Fibroblast of skin of right biceps (primary cell): ENCODE measurements around the gene HNF1A.

Experiments used
- DNase-seq: peaks from one replicate; pipeline ENCODE4 v3.0.0-alpha.2; 2013

The HNF1A gene

GRCh38 chr12:120959111-120959878 is 19.0 kb upstream of the HNF1A start:
- no peak for DNase-seq

- DNase-seq = no peak
These were observed 17.7 kb upstream of the HNF1A start for GRCh38 chr12:120960657-120961056.

DNA sequence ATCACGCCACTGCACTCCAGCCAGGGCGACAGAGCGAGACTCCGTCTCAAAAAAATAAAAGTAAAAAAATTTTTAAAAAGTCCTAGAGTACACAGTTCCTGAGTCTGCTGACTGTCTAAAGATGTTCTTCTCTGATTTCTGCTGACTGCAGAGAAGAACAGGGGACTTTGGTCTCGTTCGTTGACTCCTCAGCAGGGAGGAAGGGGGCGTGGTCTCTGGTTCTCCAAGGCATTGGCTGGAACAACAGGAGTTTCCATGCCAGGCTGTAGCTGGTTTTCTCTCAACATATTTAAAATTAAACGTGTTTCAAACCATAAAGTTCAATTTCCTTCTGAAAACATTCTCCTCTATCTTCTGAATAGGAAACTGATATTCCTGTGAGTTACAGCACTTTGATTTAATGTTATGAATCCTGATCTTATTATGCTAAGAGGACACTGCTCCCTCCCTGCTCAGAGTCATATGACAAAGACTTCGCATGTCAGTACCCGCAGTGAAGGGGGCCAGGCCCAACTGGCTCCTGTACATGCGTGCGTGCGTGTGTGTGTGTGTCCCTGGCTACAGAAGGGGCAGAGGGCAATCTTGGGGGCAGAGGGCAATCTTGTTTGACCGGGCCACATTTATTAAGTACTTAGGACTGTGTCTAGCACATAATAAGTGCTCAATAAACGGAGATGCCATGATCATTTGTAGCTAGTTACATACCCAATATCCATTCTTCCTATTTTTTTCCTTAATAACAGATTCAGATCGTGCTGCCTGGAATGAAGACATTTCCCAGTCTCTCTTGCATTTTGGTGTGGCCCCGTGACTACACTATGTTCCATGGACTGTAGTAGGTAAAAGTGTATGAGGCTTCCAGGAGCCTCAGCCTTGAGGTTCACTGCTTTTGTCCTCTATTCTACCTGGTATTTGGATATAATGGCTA is 16.5 kb upstream of the HNF1A start:
- no peak for DNase-seq

- no peak for DNase-seq
These were observed 15.8 kb upstream of the HNF1A start for GRCh38 chr12:120962532-120963020.

GRCh38 chr12:120964298-120964697 is 14.0 kb upstream of the HNF1A start:
- DNase-seq = no peak

GRCh38 chr12:120965534-120966091 is 12.7 kb upstream of the HNF1A start:
- no peak for DNase-seq

DNA sequence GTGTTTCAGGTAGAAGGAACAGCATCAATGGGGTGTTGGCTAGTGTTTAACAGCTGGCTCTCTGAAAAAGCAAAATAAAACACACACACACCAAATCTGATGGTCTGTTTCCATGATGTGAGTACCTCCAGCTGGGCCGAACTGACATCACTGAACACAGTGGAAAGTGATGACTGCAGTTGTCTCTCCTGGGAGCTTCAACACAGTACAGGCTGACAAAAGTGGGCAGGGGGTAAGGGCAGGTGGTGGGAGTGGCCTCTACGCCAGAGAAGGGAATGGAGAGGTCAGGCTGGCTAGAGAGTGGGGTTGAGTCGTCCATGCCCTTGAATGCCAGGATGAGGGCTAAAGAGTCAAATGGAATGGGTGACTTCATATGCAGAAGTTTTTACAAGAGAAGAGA is 8.0 kb upstream of the HNF1A start:
- no peak for DNase-seq

DNA sequence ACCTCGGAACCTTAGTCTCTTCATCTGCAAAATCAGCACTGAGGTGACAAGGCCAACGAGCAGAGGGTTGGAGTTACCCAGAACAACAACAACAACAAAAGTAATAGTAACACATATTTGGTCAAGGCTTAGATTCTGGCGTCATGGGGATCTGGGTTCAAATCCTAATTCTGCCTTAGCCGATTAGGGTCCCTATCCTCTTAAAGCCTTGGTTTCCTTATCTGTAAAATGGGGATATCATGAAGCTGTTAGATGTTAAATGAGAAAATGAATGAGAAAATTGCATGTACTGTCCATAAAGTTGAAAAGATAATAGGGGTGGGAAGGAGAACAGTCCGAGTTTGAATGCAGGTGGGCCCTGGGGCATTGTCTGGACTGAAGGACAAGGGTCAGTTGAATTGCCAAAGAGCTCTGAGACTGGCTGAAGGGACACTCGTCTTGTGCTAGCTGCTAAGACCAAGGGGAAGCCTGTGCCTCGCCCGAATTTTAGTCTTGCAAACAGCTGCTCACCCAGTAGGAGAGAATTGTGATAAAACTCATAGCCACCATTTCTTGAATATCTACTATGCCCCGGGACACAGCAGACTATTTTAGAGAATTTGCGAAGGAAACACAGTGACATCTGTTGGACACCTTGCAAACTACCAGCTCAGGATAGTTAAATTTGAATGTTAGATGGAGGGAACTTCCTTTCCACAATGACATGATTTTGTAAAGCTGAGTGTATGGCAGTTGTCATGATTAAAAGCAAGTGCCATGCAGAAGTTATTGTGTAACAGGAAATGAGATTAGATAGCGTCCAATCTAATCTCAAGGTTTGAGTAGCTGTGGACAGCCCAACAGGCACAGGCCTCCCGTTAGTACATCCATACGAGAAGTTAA is 6.8 kb upstream of the HNF1A start:
- DNase-seq = peak; percentile 53

GRCh38 chr12:120972870-120973543 is 5.3 kb upstream of the HNF1A start:
- no peak for DNase-seq

DNA sequence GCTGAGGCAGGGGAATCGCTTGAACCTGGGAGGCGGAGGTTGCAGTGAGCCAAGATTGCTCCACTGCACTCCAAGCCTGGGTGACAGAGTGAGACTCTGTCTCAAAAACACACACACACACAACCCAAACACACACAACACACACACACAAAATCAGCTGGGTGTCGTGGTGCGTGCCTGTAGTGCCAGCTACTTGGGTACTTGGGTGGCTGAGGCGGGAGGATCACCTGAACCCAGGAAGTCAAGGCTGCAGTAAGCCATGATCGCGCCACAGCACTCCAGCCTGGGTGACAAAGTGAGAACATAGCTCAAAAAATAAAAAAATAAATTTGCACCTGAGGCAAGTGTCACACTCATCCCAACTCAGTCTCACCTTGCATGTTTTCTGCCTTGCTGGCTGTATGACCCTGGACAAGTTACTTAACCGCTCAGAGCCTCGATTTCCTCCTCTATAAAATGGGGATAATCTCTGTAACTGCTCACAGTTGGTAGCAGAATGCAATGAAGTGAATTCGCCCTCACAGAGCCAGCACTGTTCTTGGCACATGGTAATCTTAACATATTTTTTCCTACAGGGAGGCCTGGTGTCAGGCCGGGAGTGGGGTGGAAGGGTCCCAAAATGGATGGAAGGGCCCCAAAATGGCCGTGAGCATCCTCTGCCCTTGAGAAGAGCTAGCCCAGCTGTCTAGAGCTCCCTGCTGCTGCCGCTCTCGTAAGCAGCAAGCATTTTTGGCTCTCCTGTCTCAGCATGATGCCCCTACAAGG is 630 bp upstream of the HNF1A start:
- DNase-seq = no peak

- DNase-seq = no peak
These were observed 998 bp downstream of the HNF1A start for GRCh38 chr12:120979220-120979861.

DNA sequence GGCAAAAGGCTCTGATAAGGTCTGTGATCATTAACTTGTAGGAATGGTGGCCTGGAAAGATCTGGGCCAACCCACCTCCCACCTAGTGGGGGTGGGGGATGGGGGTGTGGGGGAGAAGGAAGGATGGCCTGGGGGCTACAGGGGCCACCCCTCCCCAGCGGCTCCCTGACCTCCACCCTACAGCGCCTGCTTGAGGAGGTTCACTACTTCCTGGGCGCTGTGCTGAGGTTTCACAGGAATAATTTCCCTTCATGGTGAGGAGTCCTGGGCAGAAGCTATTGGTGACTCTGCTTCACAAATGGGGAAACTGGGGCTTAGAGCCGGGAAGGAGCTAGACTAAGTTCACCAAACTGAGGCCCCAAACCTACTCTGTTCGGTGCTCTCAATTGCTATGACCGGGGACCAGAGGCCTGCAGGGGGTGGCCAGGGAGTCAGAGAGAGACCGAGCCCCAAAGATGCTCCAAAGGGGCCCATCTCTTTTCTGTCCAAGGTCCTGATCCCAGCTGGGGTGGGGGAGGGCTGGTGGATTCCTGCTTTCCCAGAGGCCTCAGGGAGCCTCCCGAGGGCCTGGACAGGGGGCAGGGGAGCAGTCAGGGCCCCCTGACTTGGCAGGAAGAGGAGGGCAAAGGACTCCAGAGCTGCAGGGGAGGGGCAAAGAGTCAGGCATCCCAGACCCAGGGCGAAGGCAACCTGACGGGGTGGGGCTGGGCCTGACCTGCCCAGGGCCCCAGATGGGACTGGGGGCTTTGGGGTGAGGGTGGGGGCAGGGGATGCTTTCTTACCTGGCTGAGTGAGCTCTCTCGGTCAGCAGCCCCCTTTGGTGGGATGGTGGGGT is 1.7 kb downstream of the HNF1A start:
- DNase-seq = no peak

- no peak for DNase-seq
These were observed 2.5 kb downstream of the HNF1A start for GRCh38 chr12:120980800-120981368.

DNA sequence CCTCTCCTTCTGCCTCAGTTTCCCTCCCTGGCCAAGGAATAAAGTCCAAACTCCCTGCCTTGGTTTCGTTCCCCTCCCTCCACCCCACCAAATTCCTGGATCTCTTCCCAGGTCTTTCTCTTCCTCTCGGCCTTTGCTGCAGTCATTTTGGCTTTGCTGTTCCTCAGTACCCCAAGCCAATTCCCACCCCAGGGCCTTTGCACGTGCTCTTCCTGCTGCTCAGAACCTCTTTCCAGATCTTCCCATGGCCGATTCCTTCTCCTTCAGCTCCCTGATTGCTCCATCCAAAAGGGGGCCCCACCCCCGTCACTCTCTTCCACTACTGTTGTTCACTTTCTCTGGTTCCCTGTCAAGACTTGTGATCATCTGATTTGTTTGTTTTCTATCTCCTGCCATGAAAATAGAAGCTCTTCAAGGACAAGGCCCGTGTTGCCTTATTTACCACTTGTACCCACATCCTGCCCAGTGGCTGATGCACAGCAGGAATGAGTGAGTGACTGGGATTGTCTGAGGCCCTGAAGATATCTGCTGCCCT is 3.1 kb downstream of the HNF1A start:
- DNase-seq = no peak

GRCh38 chr12:120982659-120983058 is 4.3 kb downstream of the HNF1A start:
- DNase-seq = no peak

- DNase-seq = no peak
These were observed 5.4 kb downstream of the HNF1A start for GRCh38 chr12:120983759-120984158.

DNA sequence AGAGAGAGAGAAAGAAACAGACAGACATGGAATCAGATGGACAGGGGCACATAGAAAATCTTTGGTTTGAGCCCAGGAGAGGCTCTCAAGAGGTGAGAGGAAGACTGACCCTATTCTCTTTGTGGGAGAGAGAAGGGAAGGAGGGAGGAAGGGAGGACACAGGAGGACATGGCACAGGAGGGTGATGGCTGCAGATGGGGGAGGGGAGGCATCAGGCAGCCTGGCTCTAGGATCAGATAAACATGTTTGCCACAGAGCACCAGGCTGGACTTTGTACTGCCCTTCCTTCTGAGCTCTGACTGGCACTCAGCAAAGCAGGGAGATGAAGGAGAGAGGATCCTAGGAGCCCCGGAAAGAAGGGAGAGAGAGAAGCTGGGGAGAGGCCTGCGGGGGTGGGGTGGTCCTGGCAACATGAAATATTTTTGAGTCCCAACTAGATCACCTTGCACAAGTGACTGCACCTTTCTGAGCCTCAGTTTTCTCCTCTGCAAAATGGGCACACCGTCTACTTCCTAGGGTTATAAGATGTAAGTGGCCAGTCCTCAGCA is 6.1 kb downstream of the HNF1A start:
- no peak for DNase-seq

GRCh38 chr12:120988234-120988633 is 9.9 kb downstream of the HNF1A start:
- DNase-seq = no peak

- DNase-seq = no peak
These were observed 10.3 kb downstream of the HNF1A start for GRCh38 chr12:120988658-120989057.
